Effector CD8-positive, alpha-beta T cell (primary cell): Measurements from ENCODE around the gene FAM171A2.
A peak's percentile ranks its signal among the peaks of the same experiment; 100 is the strongest.
"Not testable (repeated sequence)": the region's sequence is repeated elsewhere in the genome, so short reads cannot be mapped to it uniquely, and the experiment has no call there.

Experiments used
- DNase-seq: peaks from one replicate; lab custom pipeline; 2025; lab: John Stamatoyannopoulos, UW

FAM171A2 gene

GRCh38 chr17:44345454-44346026 is 18.1 kb downstream of the FAM171A2 start:
- peak; percentile 23 for DNase-seq

GRCh38 chr17:44344939-44345453 is 18.7 kb downstream of the FAM171A2 start, which contains the start of gene GRN:
Gene GRN (plus strand): TSS chr17:44345302. CDS start chr17:44349165, 3,863 bp downstream.
- peak; percentile 74 for DNase-seq

DNA sequence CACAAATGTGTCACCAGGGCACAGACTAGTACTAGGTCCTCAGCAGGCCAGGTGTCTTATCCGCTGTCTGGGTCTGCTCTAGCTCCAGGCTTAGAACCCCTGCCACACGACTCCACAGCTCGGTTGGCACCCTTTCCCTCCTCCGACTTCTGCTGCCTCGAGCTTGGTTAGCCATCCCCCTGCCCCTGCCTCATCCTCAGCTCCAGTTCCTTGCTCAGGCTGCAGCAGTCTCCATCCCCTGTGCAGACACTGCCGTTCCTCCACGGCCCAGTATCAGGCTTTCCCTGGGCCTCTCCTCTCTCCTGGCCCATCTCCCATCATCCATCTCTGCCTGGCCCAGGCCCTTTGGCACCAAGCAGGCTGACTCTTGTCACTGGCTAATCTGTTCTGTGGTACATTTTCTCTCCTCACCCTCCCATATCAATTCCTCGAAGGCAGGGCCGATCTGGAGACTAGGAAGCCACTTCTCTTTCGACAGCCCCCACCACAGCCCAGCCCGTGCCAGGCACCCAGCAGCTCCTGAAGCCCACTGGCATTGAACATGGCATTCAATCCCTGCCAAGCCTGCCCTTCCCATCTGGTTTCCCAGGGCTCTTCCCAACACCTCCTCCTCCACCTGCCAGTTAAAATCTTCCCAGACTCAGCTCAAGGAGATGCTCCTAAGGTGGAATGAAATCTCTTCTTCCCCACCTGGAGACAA is 20.0 kb downstream of the FAM171A2 start:
- DNase-seq: no peak

DNA sequence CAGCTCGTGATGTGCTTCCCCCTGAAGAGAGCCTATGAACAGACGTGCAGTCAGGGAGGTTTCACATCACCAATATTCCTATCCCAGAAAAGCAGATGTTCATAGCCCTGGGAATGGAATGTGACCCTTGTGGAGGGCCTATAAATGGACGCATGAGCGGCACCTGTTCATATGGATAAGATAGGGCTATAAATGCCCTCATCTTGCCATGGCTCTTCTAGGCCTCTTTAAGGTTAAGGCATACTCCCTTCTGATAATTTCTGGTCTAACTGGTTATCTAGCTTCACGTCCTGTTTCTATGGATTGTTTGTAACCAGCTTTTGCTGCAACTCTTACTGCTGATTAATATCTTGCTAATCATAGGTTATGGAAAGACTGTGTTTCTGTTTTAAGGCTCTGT is 23.1 kb downstream of the FAM171A2 start:
- DNase-seq: not testable (repeated sequence)

DNA sequence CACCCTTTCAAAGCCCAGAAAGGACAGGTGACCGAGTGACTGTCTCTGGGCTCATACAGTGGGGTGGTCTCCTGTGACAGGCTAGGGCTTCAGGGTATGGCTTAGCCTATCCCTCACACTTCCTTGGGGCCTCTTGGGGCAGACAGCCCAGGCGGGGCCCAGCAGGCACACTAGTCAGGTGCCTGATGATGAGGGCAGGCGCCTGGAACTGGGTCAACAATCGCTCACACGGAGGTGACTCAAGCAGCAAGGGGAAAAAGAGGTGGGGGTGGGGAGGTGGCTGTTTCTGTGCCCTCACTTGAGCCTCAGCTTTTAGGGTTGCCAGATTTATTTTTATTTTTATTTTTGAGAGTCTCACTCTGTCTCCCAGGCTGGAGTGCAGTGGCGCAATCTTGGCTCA is 25.0 kb downstream of the FAM171A2 start:
- no peak for DNase-seq

- no peak for DNase-seq
Measured at GRCh38 chr17:44335968-44336367, 27.7 kb downstream of the FAM171A2 start.

DNA sequence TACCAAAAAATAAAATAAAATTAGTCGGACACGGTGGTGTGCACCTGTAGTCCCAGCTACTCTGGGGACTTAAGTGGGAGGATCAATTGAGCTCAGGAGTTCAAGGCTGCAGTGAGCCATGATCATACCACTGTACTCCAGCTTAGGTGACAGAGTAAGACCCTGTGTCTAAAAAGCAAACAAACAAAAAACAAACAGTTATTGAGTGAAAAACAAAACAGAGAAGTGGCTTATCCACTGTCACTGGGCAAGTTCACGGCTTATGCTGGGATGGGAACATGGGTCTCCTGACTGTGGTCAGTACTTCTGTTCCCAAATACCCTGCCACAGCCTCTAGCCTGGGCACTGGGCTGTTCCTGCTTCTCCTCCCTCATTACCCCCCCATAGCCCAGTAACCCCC is 28.1 kb downstream of the FAM171A2 start:
- no peak for DNase-seq

DNA sequence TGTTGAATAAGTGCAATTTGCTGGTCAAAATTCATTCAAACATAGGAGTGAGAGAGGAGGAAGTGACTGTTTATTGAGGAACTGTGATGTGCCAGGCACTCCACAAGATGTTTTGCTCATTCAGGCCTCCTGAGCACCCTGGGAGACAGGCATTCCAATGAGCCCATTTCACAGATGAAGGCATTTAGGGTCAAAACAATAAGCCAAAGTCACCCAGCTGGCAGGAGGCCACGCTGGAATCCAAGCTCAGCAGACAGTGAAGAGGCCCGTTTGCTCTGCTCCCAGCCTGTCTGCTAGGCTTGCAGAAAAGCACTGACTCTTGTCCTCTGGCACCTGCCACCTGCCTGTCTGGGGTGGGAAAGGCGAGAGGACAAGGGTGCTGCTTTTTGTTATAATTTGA is 28.9 kb downstream of the FAM171A2 start:
- DNase-seq: no peak

DNA sequence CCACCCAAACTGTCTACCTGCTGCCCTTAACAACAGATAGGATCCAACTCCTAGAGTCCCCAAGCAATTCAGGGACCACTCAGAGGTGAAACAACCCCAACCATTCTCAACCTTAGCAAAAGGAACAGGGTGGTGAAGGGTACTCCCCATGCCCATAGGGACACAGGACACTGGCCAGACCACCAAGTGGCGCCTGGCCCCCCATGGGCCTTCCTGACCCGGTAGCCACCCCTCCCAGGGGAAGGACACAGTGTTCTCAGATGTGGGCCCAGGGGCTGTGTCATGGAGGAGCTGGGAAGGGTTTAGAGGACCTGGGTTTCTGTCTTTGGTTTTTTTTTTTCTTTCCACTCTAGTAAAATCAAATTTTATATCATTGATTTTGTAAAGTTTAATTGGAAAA is 29.3 kb downstream of the FAM171A2 start:
- DNase-seq: no peak

DNA sequence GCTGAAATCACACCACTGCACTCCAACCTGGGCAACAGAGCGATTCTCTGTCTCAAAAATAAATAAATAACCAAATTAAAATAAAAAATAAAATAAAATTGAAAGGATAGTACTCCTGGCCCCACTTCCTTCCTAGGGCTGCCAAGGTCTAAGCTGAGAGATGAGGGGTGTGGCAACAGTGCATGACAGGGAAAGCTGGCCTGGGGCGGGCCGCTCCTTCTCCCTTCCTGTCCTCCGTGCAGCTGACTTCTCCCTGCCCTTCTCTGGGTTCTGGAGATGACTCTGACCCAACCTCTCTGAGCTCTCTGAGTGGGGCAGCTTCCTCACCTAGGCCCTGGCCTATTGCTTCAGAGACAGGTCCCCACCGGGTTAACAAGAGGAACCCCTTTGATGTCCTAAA is 30.3 kb downstream of the FAM171A2 start:
- DNase-seq: no peak

- DNase-seq: peak; percentile 57
Measured at GRCh38 chr17:44331249-44331760, 32.3 kb downstream of the FAM171A2 start.

DNA sequence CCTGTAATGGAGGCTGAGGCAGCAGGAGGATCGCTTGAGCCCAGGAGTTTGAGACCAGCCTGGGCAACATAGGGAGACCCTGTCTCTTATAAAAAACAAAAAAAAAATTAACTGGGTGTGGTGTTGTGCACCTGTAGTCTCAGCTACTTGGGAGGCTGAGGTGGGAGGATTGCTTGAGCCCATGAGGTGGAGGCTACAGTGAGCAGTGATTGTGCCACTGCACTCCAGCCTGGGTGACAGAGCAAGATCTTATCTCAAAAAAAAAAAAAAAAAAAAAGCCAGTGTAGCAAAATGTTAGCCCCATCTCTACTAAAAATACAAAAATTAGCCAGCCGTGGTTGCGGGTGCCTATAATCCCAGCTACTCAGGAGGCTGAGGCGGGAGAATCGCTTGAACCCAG is 33.4 kb downstream of the FAM171A2 start:
- DNase-seq: not testable (repeated sequence)

DNA sequence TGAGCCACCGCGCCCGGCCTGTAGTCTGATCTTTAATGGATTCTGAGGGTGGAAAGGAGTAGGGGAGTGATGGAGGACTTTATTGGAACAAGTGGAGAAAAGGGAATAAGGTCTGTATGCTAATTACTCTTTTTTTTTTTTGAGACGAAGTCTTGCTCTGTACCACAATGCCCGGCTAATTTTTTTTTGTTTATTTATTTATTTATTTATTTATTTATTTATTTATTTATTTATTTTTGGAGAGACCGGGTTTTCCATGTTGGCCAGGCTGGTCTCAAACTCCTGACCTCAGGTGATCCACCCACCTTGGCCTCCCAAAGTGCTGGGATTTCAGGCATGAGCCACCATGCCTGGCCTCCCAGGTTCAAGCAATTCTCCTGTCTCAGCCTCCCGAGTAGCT is 34.1 kb downstream of the FAM171A2 start:
- DNase-seq: not testable (repeated sequence)

DNA sequence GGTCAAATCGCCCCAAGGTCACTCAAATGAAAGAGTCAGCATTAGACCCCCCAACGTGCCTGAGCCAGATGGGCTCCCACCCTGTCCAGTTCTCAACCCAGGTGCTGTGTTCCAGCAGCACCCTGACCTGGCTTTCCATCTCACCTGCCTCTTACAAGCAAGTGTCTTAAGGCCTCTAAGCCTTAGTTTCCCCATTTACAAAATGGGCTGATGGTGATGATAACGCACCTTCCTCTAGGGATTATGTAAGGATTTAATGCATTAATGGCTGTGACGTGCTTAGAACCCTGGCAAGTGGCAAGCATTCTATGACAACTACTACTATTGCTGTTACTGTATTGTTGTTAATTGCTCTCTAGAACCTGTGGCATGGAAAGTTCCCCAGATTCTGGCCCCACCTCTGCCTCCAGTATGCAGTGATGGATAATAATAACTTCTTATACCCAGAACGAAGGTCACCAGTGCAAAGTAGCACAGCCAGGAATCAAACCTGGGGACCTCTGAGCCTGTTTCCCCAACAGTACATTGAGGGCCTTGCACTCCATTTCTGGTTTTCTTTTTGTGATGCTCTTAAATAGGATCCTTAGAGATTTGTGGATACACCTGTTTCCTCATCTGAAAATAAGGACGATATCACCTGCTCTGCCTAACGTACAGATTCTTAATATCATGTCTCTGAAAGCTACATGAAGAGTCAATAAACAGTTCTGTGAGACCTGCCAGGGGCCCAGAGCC is 35.8 kb downstream of the FAM171A2 start:
- DNase-seq: no peak

DNA sequence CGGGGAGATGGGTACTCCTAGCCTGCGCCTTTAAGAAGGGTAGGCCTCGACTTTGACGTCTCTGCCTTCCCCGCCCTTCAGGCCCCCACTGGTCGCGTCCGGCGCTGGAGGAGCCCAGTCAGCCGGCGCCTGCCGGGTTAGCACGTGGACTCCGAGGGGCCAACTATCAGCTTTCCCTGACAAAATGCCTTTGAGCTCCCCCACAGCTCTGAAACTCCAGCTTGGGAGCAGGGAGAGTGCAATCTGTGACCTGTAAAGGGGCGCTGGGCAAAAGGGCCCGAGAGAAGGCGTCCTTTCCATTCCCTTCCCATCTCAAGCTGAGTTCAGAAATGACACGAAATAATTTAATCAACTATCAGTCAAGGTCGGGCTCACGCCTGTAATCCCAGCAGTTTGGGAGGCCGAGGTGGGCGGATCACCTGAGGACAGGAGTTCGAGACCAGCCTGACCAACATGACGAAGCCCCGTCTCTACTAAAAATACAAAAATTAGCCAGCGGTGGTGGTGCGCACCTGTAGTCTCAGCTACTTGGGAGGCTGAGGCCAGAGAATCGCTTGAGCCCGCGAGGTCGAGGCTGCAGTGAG is 36.7 kb downstream of the FAM171A2 start:
- peak; percentile 85 for DNase-seq

DNA sequence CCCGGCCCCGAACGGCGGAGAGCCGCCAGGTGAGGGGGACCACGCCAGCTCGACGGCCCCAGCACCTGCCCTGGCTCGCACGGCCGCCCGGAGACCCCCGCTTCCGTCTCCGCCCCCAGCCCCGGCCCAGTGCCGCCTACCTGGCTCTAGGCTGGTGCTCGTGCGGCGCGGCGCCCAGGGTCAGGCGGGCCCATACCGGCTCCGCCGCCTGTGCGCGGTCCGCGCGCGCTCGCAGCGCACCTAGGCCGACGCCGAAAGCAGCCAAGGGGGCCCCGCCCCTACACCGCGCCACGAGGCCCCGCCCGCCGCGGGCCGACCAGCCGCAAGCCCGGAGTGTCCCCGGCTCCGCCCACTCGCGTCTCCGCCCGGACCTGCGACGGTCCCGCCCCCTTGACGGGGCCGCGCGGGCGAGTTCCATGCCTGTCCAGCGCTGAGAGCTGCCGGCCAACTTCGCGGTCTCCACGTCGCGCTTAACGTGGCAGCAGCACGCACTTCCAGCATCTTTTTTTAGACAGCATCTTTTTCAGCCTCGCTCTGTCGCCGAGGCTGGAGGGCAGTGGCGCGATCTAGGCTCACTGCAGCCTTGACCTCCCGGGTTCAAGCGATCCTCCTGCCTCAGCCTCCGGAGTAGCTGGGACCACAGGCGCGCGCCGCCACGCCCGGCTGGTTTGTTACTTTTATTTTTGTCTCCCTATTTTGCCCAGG is 38.9 kb downstream of the FAM171A2 start, which contains the start of gene SLC25A39:
TSS of gene SLC25A39 (minus strand) at position 253 of the 705 bp plus-strand sequence. CDS start 1,261 bp downstream, outside the sequence.
- DNase-seq: peak; percentile 88

GRCh38 chr17:44324092-44324570 is 39.5 kb downstream of the FAM171A2 start:
- DNase-seq: no peak

DNA sequence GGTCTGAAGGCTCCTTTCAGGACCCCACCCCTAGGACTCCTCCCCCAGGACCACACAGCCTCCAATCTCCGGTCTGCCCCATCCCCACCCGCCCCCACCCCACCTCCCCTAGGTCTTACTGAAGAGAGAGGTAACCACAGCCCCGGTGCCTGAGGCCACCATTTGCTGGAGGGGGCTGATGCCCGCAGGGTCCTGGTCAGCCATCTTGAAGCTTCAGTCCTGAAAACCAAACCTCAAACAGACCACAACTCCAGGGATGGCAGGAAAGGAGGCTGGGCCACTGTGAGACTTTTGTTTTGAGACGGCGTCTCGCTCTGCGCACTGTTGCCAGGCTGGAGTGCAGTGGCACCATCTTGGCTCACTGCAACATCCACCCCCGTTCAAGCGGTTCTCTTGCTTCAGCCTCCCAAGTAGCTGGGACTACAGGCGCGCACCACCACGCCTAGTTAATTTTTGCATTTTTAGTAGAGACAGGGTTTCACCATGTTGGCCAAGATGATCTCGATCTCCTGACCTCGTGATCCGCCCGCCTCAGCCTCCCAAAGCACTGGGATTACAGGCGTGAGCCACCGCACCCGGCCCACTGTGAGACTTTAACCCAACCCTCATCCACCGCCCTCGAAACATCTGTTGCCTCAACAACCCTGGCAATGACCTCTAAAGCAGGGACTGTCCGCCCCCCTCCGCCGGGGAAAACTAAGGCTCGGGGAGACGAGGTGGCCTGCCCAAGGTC is 40.1 kb downstream of the FAM171A2 start:
- no peak for DNase-seq

- no peak for DNase-seq
Measured at GRCh38 chr17:44322236-44322895, 41.3 kb downstream of the FAM171A2 start.
